Spinal cord (tissue), 10 donors: ENCODE data around the gene AGPS. TPM values are rescaled to one million over a fixed set of nuclear protein-coding genes. Genes with fewer than 3 reads are reported as not detected.
"Not testable (repeated sequence)": the region's sequence is repeated elsewhere in the genome, so short reads cannot be mapped to it uniquely, and the experiment has no call there.

ENCODE experiments used
- DNase-seq, 6 donors: peaks; one replicate each; pipeline versions ENCODE4 v3.0.0 to v3.0.0-alpha.2; 2013 to 2015; ENCODE audit warnings: low spot score in 6 of 6, low read depth in 4 of 6
- H3K27ac ChIP-seq: one replicate; pipeline ENCODE4 v1.5.1; 2013; ENCODE audit warnings: low read depth, low read length, control low read depth
- H3K27me3 ChIP-seq: one replicate; pipeline ENCODE4 v1.6.1; 2013; ENCODE audit warnings: low read length; ENCODE audit not compliant: control insufficient read depth, insufficient read depth
- H3K36me3 ChIP-seq: one replicate; pipeline ENCODE4 v1.6.1; 2013; ENCODE audit warnings: low read length; ENCODE audit not compliant: control insufficient read depth, insufficient read depth
- H3K4me1 ChIP-seq: one replicate; pipeline ENCODE4 v1.6.1; 2013; ENCODE audit warnings: low read length; ENCODE audit not compliant: control insufficient read depth, insufficient read depth
- H3K4me3 ChIP-seq: one replicate; pipeline ENCODE4 v1.5.1; 2013; ENCODE audit warnings: low read depth, low read length, control low read depth
- H3K9me3 ChIP-seq: one replicate; pipeline ENCODE4 v1.6.1; 2013; ENCODE audit warnings: low read length; ENCODE audit not compliant: control insufficient read depth, insufficient read depth
- WGBS: methylation state at CpG from one replicate; pipeline ENCODE4 v1.1.5; 2013; ENCODE audit warnings: missing lambda C conversion rate; ENCODE audit not compliant: insufficient coverage; 5-methylcytosine and 5-hydroxymethylcytosine counted together
- polyA plus RNA-seq, 2 donors: library from polyadenylated mRNA; unstranded; fragments of 120-200 nt; gene quantifications; one replicate each; pipeline ENCODE4 v1.2.1, GENCODE V29; 2013; ENCODE audit not compliant: insufficient read length in 2 of 2
- total RNA-seq, 2 donors: library from RNA; depleted of rRNA in 1 of 2; stranded (reverse); fragments of 120-200 nt in 1 of 2; fragments of >200 nt in 1 of 2; gene quantifications; one replicate each; pipeline versions ENCODE4 v1.2.3 to v1.2.4, GENCODE V29; 2013 to 2014
- donor health status: healthy.

AGPS gene
- total and polyA plus RNA-seq, 4 donors: 27.0 to 72.7 (median 39.5) TPM

DNA sequence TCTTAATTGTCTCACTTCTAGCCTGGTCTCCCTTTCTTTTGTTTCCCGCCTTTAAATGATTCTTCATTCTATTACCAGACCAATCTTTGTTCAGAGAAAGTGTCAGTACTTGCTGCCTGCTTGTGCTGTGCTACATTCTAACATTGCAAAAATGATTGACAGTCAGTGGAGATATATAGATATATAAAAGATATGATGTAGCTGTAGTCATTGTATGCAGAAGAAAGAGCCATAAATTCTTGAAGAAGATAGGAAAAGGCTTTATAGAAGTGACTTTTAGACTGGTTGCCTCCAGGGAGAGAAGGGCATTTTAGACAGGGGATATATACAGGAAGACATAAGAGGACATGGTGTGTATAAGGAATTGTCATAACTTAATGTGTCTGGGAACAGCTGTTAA lies 13.6 kb downstream of the AGPS start:
- no peak for DNase-seq
- Histone ChIP-seq H3K36me3 (no peaks in the 10 kb centered on the region), H3K27ac (no peak overlapping the region), H3K27me3 (no peaks in the 10 kb centered on the region), H3K9me3 (no peaks in the 10 kb centered on the region), H3K4me3 (no peak overlapping the region), H3K4me1 (no peaks in the 10 kb centered on the region)
- no CpG with 5 or more reads among the region's 1 CpG for WGBS

DNA sequence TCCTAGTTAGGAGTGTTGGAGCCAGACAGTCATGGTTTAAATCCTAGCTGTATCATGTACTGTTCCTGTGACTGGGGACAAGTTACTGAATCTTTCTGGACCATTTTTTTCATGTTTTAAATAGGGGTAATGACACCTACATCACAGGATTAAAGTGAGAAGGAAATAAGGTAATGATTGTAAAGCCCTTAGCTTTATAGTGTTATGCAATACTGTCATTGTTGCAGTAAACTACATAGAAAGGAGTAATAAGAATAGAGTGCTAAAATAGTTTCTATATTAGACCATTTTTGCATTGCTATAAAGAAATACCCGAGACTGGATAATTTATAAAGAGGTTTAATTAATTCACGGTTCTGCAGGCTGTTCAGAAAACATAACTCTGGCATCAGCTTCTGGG lies 14.5 kb downstream of the AGPS start:
- no peak for DNase-seq
- no peak overlapping the region for H3K4me3 ChIP-seq
- H3K9me3 ChIP-seq: no peaks in the 10 kb centered on the region
- no peaks in the 10 kb centered on the region for H3K36me3 ChIP-seq
- no peaks in the 10 kb centered on the region for H3K4me1 ChIP-seq
- H3K27ac ChIP-seq: no peak overlapping the region
- no peaks in the 10 kb centered on the region for H3K27me3 ChIP-seq
- 94% methylated on average over 2 of the region's 2 CpGs for WGBS

DNA sequence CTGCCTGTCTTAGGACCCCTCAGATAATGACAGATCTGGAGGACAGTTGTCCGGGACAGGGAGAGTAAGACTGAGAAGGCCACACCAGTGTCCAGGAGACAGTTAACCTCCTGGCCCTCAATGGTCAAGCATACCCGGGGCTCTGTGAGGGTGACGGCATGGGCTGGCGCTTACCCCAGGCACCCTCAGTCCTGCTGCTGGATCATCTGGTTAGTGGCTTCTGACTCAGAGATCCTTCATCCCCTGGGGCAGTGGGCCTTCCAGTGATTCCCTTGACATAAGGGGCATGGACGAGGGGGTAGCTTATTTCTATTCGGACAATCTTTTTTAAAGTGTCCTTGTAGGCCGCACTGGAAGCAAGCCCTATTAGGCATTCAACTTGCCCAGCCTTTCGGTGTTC lies 18.1 kb downstream of the AGPS start:
- not testable (repeated sequence) for H3K4me1 ChIP-seq, H3K4me3 ChIP-seq, H3K36me3 ChIP-seq, H3K27me3 ChIP-seq, DNase-seq, H3K27ac ChIP-seq, H3K9me3 ChIP-seq
- 93% methylated on average over 8 of the region's 8 CpGs for WGBS

DNA sequence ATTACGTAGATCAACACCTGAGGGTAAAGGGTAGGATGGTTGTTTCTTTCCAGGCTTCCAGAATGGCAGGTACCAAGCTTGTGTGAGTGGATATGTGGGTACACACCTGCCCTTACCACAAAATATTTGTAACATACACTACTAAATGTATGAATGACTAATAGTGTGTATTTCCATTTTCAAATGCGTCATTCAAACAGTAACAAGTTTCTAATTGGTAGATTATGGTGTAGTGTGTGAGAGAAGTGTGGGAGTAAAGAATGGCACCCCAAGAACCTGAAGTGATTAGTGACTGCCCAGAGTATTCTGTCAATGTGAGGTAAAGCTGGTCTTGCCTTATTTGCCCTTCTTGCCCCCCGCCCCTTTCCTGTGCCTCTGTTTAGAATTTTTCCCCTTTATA lies 21.1 kb downstream of the AGPS start:
- WGBS: no CpG with 5 or more reads among the region's 3 CpGs
- Histone ChIP-seq H3K9me3 (no peaks in the 10 kb centered on the region), H3K4me3 (no peak overlapping the region)

DNA sequence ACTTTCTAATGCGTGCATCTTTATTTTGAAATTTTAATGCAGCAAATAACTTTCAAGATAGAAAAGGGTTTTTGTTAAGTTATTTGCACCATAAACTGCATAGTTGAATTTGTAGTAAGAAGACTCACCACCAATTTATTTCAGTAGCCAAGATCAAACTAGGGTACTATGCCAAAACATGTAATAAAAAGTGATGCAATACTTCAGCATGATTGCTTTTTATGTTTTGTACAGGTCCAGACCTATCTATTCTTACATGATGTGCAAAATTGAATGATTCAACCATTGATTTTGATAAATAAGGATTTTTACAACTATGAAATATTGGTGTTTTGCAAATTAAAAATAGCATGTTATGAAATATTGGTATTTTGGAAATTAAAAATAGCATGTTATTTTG lies 26.7 kb downstream of the AGPS start:
- no peak overlapping the region for H3K4me3 ChIP-seq
- no CpG with 5 or more reads among the region's 1 CpG for WGBS
- no peaks in the 10 kb centered on the region for H3K9me3 ChIP-seq
- H3K27ac ChIP-seq: no peak overlapping the region
- no peak for DNase-seq
- H3K27me3 ChIP-seq: no peaks in the 10 kb centered on the region
- H3K36me3 ChIP-seq: no peaks in the 10 kb centered on the region
- H3K4me1 ChIP-seq: peaks cover 3% of the 10 kb centered on the region

More for the DNA sequence above, 21.1 kb downstream of the AGPS start:
- no peaks in the 10 kb centered on the region for H3K27me3 ChIP-seq
- H3K27ac ChIP-seq: no peak overlapping the region
- no peak for DNase-seq
- H3K36me3 ChIP-seq: no peaks in the 10 kb centered on the region
- peaks cover 3% of the 10 kb centered on the region for H3K4me1 ChIP-seq

DNA sequence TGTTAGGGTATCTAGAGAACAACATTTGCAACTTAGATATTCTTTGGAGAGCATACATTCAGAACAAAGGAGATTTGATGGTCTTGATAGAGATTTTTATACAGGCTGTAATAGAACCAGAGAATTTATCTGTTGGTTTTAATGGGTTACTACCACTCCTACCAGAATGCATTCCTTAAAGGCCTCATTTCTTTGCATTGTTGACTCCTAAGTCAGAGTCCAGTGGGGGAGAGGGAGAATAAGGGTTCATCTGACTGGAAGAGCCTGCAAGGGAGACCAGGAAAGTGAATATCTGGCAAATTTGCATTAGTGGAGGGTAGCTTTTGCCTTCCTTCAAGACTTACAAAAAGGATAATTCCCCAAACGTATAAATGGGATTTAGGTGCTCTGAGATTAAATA lies 29.7 kb downstream of the AGPS start:
- Histone ChIP-seq H3K27ac (no peak overlapping the region), H3K9me3 (peaks cover 3% of the 10 kb centered on the region), H3K36me3 (no peaks in the 10 kb centered on the region), H3K4me3 (no peak overlapping the region), H3K4me1 (no peaks in the 10 kb centered on the region), H3K27me3 (no peaks in the 10 kb centered on the region)
- no peak for DNase-seq
- WGBS: no CpG with 5 or more reads among the region's 1 CpG

DNA sequence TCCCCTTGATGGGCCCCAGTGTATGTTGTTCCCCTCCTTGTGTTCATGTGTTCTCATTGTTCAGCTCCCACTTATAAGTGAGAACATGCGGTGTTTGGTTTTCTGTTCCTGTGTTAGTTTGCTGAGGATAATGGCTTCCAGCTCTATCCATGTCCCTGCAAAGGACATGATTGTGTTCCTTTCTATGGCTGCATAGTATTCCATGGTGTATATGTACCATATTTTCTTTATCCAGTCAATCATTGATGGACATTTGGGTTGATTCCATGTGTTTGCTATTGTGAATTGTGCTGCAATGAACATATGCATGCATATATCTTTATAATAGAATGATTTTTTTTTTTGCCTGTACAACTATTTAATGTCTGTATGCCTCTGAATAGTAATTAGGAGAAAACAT lies 31.5 kb downstream of the AGPS start:
- no CpG with 5 or more reads among the region's 1 CpG for WGBS
- H3K27ac ChIP-seq, H3K4me3 ChIP-seq: not testable (repeated sequence)

DNA sequence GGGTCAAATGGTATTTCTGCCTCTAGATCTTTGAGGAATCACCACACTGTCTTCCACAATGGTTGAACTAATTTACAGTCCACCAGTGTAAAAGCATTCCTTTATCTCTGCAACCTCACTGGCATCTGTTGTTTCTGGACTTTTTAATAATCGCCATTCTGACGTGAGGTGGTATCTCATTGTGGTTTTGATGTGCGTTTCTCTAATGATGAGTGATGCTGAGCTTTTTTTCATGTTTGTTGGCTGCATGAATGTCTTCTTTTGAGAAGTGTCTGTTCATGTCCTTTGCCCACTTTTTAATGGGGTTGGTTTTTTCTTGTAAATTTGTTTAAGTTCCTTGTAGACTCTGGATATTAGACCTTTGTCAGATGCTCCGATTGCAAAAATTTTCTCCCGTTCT lies 32.0 kb downstream of the AGPS start:
- not testable (repeated sequence) for DNase-seq, H3K27me3 ChIP-seq, H3K36me3 ChIP-seq, H3K4me3 ChIP-seq, H3K4me1 ChIP-seq, H3K27ac ChIP-seq, H3K9me3 ChIP-seq
- WGBS: 80% methylated on average over 1 of the region's 5 CpGs

More for the DNA sequence above, 31.5 kb downstream of the AGPS start:
- H3K4me1 ChIP-seq, H3K36me3 ChIP-seq, DNase-seq, H3K27me3 ChIP-seq, H3K9me3 ChIP-seq: not testable (repeated sequence)

DNA sequence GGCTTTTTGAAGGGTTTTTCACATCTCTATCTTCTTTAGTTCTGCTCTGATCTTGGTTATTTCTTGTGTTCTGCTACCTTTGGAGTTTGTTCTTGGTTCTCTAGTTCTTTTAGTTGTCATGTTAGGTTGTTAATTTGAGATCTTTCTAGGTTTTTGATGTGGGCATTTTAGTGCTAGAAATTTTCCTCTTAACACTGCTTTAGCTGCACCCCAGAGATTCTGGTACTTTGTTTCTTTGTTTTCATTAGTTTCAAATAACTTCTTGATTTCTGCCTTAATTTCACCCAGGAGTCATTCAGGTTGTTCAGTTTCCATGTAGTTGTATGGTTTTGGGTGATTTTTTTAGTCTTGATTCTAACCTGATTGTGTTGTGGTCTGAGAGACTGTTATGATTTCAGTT lies 34.7 kb downstream of the AGPS start:
- no peaks in the 10 kb centered on the region for H3K4me1 ChIP-seq
- peaks cover 7% of the 10 kb centered on the region for H3K9me3 ChIP-seq
- no peak for DNase-seq
- H3K27ac ChIP-seq: no peak overlapping the region
- H3K4me3 ChIP-seq: no peak overlapping the region
- H3K36me3 ChIP-seq: no peaks in the 10 kb centered on the region
- H3K27me3 ChIP-seq: no peaks in the 10 kb centered on the region

DNA sequence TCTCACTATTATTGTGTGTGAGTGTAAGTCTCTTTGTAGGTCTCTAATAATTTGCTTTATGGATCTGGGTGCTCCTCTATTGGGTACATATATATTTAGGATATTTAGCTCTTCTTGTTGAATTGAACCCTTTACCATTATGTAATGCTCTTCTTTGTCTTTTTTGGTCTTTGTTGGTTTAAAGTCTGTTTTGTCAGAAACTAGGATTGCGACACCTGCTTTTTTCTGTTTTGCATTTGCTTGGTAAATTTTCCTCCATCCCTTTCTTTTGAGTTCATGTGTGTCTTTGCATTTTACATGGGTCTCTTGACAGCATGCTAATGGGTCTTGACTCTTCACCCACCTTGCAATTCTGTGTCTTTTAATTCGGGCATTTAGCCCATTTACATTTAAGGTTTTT lies 35.4 kb downstream of the AGPS start:
- H3K9me3 ChIP-seq: peaks cover 12% of the 10 kb centered on the region
- not testable (repeated sequence) for H3K27ac ChIP-seq, H3K4me1 ChIP-seq, DNase-seq, H3K36me3 ChIP-seq, H3K4me3 ChIP-seq, H3K27me3 ChIP-seq
- WGBS: no CpG with 5 or more reads among the region's 2 CpGs
